Vagina (tissue), 2 donors: Measurements from ENCODE around the gene ST6GALNAC4. TPM values are rescaled to one million over a fixed set of nuclear protein-coding genes. Genes with fewer than 3 reads are reported as not detected.

ENCODE experiments used
- DNase-seq, 2 donors: peaks; one replicate each; pipeline ENCODE4 v3.0.0-alpha.2; 2017; ENCODE audit errors: extremely low spot score in 2 of 2
- H3K27ac ChIP-seq: fragments of 200-600 bp; sonication (generic); one replicate; pipeline ENCODE4 v1.5.1; 2019
- H3K27me3 ChIP-seq: fragments of 200-600 bp; sonication (generic); one replicate; pipeline ENCODE4 v1.5.1; 2019
- H3K36me3 ChIP-seq, 2 donors: fragments of 200-600 bp; sonication (generic); one replicate each; pipeline ENCODE4 v1.5.1; 2017 to 2019
- H3K4me1 ChIP-seq: fragments of 200-600 bp; sonication (generic); one replicate; pipeline ENCODE4 v1.5.1; 2019
- H3K4me3 ChIP-seq, 2 donors: fragments of 200-600 bp; sonication (generic); 1 replicate in 1 of 2; 2 replicates in 1 of 2; pipeline ENCODE4 v1.5.1; 2016 to 2019
- H3K9me3 ChIP-seq: fragments of 200-600 bp; sonication (generic); one replicate; pipeline ENCODE4 v1.5.1; 2019
- CTCF ChIP-seq, 3 experiments: fragments of 450-650 bp in 2 of 3; fragments of 200-600 bp in 1 of 3; sonication (generic) in 1 of 3; IDR thresholded peaks; one replicate each; pipeline ENCODE4 v1.5.1; 2017 to 2019; ENCODE audit warnings: antibody characterized with exemption in 3 of 3, mild to moderate bottlenecking in 2 of 3, moderate library complexity in 2 of 3
- POLR2A ChIP-seq, 2 donors: fragments of 450-650 bp; IDR thresholded peaks; one replicate each; pipeline ENCODE4 v1.6.1; 2017; ENCODE audit warnings: antibody characterized with exemption in 2 of 2, mild to moderate bottlenecking in 2 of 2, moderate library complexity in 2 of 2
- POLR2AphosphoS5 ChIP-seq, 2 donors: sonication (generic); formaldehyde crosslinking; IDR thresholded peaks; one replicate each; pipeline ENCODE4 v1.9.0; 2017; ENCODE audit warnings: antibody characterized with exemption in 2 of 2, mild to moderate bottlenecking in 2 of 2, low read depth in 1 of 2; ENCODE audit not compliant: insufficient read depth in 1 of 2
- intact Hi-C: fragments of 100-400 bp; cut with DNase I; formaldehyde crosslinking; loops from one replicate; pipeline ENCODE4 v1.15.1; 2023
- total RNA-seq: library from RNA; depleted of rRNA; stranded (reverse); fragments of >200 nt; gene quantifications from one replicate; pipeline ENCODE4 v1.2.3, GENCODE V29; 2016

Gene ST6GALNAC4
- total RNA-seq, 1 donor from 2014 or later = 33.1 TPM

GRCh38 chr9:127886401-127886972 lies 30.4 kb downstream of the ST6GALNAC4 start:
- peaks cover 0 to 61% of the 10 kb centered on the region in 2 donors for H3K36me3 ChIP-seq

DNA sequence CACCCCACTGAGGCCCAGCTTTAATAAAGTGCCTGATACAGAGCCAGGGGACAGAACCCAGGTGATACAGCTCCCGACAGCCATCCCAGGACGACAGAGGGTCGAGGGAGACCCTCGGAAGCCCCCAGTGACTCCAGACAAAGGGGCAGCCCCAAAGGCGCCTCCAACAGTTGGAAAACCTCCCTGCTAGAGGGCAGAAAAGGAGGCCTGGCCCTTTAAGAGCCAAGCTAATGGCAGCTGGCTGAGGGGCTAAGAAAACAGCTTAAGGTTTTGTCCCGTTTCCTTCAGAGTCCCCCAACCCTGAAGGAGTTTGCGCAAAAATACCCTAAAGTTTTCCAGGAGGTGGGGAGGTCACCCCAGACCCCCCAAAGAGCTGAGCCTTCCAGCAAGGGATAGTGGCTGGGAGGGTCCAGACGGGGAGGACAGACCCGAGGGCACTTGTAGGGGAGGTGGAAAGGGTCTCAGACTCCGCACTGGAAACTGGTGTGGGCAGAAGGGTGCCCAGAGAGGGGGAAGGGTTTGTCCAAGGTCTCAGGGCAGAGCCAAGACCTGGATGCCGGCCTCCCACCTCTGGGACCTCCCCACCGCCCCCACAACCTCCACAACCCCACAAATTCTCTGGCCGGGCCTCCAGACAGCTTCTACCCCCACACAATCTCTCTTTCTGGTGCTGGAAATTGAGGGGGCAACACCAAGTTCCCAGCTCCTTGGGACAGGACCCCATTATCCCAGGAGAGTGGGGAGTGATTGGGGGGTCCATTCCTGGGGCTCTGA lies 31.1 kb downstream of the ST6GALNAC4 start:
- H3K27me3 ChIP-seq = no peaks in the 10 kb centered on the region
- intact Hi-C loops = no loop called here
- H3K9me3 ChIP-seq = no peaks in the 10 kb centered on the region
- H3K36me3 ChIP-seq = peaks cover 0 to 55% of the 10 kb centered on the region in 2 donors
- no peak for DNase-seq
- H3K27ac ChIP-seq = no peak overlapping the region
- H3K4me3 ChIP-seq = no peak overlapping the region
- H3K4me1 ChIP-seq = no peaks in the 10 kb centered on the region
- TF ChIP-seq POLR2AphosphoS5 (IDR thresholded peaks at IDR 0.05; ENCODE audit: insufficient read depth in 1 of 2, low read depth in 1 of 2) (no peak), CTCF (IDR thresholded peaks at IDR 0.05) (no peak), POLR2A (IDR thresholded peaks at IDR 0.05) (no peak)

More at GRCh38 chr9:127886401-127886972, 30.4 kb downstream of the ST6GALNAC4 start:
- Histone ChIP-seq H3K4me1 (no peaks in the 10 kb centered on the region), H3K27ac (no peak overlapping the region), H3K9me3 (no peaks in the 10 kb centered on the region), H3K4me3 (no peak overlapping the region), H3K27me3 (no peaks in the 10 kb centered on the region)
- DNase-seq = no peak
- TF ChIP-seq POLR2A (IDR thresholded peaks at IDR 0.05) (no peak), POLR2AphosphoS5 (IDR thresholded peaks at IDR 0.05; ENCODE audit: insufficient read depth in 1 of 2, low read depth in 1 of 2) (no peak), CTCF (IDR thresholded peaks at IDR 0.05) (no peak)
- intact Hi-C loops = no loop called here

- DNase-seq = no peak
- H3K4me3 ChIP-seq = no peak overlapping the region
- no peak overlapping the region for H3K27ac ChIP-seq
- no peaks in the 10 kb centered on the region for H3K9me3 ChIP-seq
- no peaks in the 10 kb centered on the region for H3K4me1 ChIP-seq
- H3K27me3 ChIP-seq = no peaks in the 10 kb centered on the region
- intact Hi-C loops = no loop called here
- TF ChIP-seq CTCF (IDR thresholded peaks at IDR 0.05) (no peak), POLR2AphosphoS5 (IDR thresholded peaks at IDR 0.05; ENCODE audit: insufficient read depth in 1 of 2, low read depth in 1 of 2) (no peak), POLR2A (IDR thresholded peaks at IDR 0.05) (no peak)
- H3K36me3 ChIP-seq = peaks cover 0 to 49% of the 10 kb centered on the region in 2 donors
Observed at GRCh38 chr9:127884976-127885490, 31.8 kb downstream of the ST6GALNAC4 start.

GRCh38 chr9:127884427-127884911 lies 32.4 kb downstream of the ST6GALNAC4 start:
- no peak for DNase-seq
- Histone ChIP-seq H3K36me3 (peaks cover 0 to 43% of the 10 kb centered on the region in 2 donors), H3K27ac (no peak overlapping the region), H3K9me3 (no peaks in the 10 kb centered on the region), H3K4me1 (no peaks in the 10 kb centered on the region), H3K4me3 (no peak overlapping the region), H3K27me3 (no peaks in the 10 kb centered on the region)
- no peak for TF ChIP-seq CTCF (IDR thresholded peaks at IDR 0.05)
- TF ChIP-seq POLR2A (IDR thresholded peaks at IDR 0.05) = no peak
- no peak for TF ChIP-seq POLR2AphosphoS5 (IDR thresholded peaks at IDR 0.05; ENCODE audit: insufficient read depth in 1 of 2, low read depth in 1 of 2)
- intact Hi-C loops = no loop called here
